Right forelimb (tissue), 1 donor: ENCODE results near the gene SFMBT2.

Experiments used
- DNase-seq: peaks from one replicate; pipeline ENCODE4 v3.0.0-alpha.2; 2018

SFMBT2 gene

DNA sequence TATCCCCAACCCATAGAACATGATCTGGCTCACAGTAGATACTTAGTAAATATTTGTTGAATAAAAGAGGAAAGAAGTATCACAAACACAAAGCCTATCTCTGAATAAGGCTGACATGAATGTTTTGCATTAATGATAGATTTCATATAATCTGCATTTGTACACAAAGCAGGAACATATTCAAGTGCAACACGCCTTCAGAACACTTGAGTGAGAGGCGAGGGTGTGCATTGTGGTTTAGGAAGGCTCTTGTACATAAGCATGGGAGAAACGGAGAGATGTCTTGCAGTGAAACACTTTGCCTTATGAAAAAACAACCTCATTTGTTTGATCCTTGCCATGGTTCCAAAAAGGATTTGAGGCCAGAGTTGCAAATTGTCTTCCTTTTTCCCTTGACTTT lies 14.1 kb upstream of the SFMBT2 start:
- DNase-seq: no peak

GRCh38 chr10:7424315-7424714 lies 13.5 kb upstream of the SFMBT2 start:
- no peak for DNase-seq

GRCh38 chr10:7423521-7423920 lies 12.7 kb upstream of the SFMBT2 start:
- no peak for DNase-seq

GRCh38 chr10:7421526-7421925 lies 10.7 kb upstream of the SFMBT2 start:
- no peak for DNase-seq

DNA sequence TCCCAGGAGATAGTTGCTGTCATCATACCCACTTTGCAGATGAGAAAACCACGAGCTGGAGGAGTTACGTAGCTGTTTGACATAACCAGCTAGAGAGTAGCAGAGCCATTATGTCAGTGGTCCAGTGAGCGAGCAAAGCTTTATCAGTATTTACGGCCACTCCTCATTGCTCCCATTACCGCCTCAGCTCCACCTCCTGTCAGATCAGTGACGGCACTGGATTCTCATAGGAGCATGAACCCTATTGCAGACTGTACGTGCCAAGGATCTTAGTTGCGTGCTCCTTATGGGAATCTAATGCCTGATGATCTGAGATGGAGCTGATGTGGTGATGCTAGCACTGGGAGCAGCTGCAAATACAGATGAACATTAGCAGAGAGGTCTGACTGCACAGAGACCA lies 9.2 kb upstream of the SFMBT2 start:
- no peak for DNase-seq

GRCh38 chr10:7417807-7418206 lies 7.0 kb upstream of the SFMBT2 start:
- no peak for DNase-seq

DNA sequence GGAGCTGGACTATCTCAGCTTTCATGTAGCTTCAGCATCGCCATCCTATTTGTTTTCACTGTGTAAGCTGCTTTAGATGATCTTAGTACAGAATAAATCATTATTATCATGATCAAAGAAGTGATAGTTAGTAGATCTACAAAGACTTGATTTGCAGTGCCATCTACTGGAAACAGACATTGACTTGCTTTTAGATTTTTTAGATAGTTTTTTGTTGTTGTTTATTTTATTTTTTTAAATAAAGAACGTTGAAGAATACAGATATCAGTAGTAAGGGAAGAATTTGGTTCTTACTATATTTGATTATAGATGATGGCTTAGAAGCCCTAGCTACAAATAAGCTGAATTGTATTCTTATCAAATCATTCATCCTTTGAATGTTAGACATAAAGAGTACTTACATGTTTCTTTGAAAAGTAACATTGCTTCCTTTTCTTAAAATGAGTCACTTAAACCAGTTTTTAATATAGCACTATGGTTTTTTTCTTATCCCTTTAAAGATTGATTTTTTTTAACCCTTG lies 6.3 kb upstream of the SFMBT2 start:
- DNase-seq: no peak

DNA sequence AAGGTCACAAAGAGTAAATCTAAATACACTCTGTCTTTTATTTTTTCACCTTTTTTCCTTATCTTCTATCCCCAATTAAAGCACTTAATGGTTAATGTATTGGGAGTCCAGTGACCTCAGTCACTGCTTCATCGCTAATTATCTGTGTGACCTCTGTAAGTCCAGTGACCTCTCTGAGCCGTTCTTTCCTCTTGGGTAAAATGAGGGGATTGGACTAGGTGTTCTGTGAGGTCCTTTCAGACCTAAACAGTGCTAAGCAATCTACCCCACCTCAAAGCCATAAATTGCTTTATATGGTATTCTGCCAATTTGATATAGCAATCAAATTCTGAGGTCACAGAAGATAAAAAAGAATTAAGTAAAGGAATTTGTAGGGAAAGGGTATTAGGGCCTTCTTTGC lies 3.9 kb upstream of the SFMBT2 start:
- no peak for DNase-seq

- peak; percentile 52 for DNase-seq
Measured at GRCh38 chr10:7412928-7413282, 2.1 kb upstream of the SFMBT2 start.

GRCh38 chr10:7412237-7412927 lies 1.5 kb upstream of the SFMBT2 start:
- peak; percentile 59 for DNase-seq

GRCh38 chr10:7411671-7412128 lies 866 bp upstream of the SFMBT2 start:
- peak; percentile 46 for DNase-seq

DNA sequence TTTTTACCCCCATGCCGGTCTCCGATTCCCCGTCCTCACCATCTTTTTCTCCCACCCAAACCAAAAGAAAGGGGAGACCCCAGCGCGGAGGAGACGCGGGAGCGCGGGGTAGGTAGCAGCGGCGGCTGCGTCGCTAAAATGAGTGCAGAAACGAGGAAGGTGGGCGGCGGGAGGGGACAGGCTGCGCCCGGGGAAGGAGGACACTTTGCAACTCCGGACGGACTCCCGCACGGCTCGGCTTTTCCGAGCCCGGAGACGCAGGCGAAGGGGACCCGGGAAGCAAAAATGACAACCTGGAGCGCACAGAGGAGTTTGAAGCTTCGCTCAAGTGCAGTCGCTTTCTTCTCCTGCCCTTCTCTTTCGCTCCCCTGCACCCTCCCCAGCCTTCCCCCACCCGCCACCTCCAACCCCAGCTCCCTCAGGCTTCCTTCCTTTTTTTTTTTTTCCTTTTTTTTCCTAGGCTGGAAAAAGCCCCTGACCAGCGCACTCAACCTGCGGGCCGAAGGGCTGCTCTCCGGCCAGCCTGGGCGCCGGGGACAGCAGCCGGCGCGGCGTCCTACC lies 453 bp downstream of the SFMBT2 start:
- peak; percentile 58 for DNase-seq

GRCh38 chr10:7409732-7410168 lies 1.1 kb downstream of the SFMBT2 start:
- DNase-seq: peak; percentile 50

DNA sequence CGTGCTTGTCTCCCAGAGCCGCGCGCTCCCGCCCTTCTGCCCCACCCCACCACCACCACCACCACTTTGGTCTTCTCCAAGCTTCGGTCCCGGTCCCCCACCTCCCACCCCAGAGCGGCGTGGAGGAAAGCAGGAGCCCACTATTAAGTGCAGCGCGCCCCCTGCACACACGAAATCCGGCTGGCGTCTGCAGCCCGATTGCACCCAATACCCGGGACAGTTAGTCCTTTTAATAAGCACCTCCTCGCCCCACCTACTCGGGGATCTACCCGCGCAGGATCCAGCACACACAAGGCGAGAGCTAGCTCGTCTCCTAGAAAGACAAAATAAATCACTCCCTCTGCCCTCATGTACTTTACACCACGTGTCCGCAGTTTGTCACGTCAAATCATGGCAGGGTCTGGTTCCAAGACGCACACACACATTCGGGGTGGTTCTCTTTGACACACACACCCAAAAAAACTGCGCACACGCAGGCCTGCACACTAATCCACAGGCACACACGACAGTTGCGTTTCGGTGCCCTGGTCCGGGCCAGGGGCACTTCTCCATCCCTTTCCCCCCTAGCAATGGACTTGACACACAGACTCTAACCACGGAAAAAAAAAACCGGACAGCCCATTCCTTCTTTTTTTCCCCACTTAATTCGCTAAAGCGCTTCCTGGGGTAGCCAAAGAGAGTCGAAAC lies 1.6 kb downstream of the SFMBT2 start:
- no peak for DNase-seq

DNA sequence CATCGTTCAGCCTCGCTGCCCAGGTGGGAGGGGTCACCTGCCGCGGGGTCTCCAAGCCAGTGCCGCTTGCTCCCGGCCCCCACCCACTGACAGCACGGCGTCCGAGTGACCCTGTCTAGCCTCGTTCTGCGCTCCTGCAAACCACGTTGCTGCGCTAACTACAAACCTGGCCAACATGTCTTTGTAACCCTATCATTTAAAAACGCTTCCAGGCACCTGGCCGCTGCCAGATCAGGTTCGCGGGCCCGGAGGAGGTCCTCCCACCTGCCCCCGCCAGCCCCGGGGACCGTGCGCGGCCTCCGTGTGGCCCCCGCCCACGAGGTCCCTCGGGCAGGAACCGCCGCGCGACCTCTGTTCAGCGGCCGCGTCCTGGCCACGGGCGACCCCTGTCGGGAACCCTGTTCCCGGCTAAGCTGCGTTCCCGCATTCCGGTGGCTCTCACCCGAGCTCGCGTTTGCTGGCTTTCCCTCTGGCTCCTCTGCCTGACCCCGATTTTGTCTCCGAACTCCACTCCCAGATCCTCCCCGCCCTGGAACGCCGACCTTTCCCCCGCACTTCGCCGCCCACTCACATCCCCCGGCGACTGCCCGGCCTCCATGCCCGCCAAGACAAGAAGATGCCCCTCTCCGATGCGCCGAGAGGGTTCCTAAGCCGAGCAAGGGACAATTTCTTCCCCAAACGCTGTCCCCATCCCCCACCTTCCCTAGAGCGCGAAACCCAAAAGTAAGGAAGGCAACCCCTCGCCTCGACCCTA lies 2.4 kb downstream of the SFMBT2 start:
- DNase-seq: peak; percentile 85

- peak; percentile 74 for DNase-seq
Measured at GRCh38 chr10:7407368-7408290, 3.2 kb downstream of the SFMBT2 start.

- peak; percentile 46 for DNase-seq
Measured at GRCh38 chr10:7406712-7407333, 4.0 kb downstream of the SFMBT2 start.

DNA sequence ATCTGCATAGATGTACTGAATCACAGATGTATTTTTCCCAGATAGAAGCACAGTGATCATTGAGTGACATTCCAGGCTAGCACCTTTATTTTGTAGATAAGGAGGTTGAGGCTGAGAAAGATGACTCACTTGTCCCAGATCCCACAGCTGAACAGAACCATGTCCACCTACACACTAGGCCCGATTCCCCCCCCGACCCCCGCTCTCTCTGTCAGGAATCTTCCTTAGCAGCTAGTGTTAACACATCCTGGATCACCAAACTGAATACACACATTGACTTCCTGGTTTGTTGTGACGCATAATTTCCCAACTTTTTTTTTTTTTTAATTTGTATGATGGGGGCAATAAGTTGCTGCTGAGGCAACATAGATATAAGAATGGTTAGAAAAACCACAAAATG lies 5.2 kb downstream of the SFMBT2 start:
- DNase-seq: no peak

- DNase-seq: no peak
Measured at GRCh38 chr10:7403620-7404019, 7.2 kb downstream of the SFMBT2 start.

GRCh38 chr10:7401782-7402181 lies 9.1 kb downstream of the SFMBT2 start:
- no peak for DNase-seq

- no peak for DNase-seq
Measured at GRCh38 chr10:7401156-7401555, 9.7 kb downstream of the SFMBT2 start.
